NCI-H2081 treated with DMSO at 0.1 percent for 48 hours (cell line): Measurements from ENCODE around the gene MAPK14.

Source experiments
- DNase-seq: peaks from one replicate; lab custom pipeline; 2025; lab: John Stamatoyannopoulos, UW

Gene MAPK14

DNA sequence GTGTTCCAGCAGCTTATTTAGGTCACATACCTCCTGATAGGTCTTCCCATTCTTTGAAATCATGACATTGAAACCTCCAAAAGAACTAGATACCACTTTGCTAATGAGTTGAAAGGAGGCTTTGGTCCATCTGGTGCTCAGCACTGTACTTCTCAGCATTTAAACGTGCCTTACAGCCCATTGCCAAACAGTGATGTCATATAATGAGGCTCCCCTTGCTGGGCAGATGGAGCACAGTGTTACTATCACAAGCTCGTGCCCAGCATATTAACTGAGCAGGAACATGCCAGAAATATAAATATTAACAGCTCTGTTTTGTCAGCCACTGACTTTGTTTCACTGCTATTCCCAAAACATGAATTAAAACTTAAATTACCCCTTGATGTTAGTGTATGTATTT, 77.2 kb downstream of the MAPK14 start:
- DNase-seq, result no peak

DNA sequence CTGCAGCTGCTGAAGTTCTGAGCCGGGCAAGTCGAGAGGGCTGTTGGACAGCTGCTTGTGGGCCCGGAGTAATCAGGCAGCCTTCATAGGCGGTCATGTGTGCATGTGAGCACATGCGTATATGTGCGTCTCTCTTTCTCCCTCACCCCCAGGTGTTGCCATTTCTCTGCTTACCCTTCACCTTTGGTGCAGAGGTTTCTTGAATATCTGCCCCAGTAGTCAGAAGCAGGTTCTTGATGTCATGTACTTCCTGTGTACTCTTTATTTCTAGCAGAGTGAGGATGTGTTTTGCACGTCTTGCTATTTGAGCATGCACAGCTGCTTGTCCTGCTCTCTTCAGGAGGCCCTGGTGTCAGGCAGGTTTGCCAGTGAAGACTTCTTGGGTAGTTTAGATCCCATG, 81.5 kb downstream of the MAPK14 start:
- no peak for DNase-seq

DNA sequence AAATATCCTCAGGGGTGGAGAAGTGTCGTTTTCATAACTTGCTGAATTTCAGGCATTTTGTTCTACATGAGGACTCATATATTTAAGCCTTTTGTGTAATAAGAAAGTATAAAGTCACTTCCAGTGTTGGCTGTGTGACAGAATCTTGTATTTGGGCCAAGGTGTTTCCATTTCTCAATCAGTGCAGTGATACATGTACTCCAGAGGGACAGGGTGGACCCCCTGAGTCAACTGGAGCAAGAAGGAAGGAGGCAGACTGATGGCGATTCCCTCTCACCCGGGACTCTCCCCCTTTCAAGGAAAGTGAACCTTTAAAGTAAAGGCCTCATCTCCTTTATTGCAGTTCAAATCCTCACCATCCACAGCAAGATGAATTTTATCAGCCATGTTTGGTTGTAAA, 82.4 kb downstream of the MAPK14 start:
- DNase-seq, result no peak

DNA sequence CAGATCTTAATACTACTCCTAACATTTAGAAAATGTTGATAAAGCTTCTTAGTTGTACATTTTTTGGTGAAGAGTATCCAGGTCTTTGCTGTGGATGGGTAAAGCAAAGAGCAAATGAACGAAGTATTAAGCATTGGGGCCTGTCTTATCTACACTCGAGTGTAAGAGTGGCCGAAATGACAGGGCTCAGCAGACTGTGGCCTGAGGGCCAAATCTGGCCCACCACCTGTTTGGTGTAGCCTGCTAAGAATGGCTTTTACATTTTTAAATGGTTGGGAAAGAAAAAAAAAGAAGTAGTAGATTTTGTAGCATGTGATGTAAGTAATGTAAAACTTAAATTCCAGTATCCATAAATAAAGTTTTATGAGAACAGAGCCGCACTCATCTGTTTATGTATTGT, 83.3 kb downstream of the MAPK14 start:
- no peak for DNase-seq

DNA sequence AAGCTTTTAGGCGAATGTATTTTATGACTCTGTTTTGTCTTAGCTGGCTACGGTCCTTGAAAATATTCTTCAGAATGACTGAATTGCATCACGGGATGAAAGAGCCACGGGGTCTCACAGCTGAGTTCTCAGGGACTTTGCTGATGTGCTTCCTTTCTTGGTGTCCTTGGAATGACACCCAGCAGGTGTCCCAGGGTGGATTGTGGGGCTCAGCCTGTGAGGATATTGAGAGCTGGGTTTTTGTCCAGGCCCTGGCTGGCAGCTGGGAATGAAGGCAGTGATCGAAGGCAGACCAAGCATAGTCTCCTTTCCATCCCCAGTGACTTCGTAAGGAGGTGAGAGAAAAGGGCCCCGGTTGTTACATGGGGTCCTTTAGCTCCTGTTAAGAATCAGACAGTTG, 83.9 kb downstream of the MAPK14 start:
- DNase-seq, result no peak

DNA sequence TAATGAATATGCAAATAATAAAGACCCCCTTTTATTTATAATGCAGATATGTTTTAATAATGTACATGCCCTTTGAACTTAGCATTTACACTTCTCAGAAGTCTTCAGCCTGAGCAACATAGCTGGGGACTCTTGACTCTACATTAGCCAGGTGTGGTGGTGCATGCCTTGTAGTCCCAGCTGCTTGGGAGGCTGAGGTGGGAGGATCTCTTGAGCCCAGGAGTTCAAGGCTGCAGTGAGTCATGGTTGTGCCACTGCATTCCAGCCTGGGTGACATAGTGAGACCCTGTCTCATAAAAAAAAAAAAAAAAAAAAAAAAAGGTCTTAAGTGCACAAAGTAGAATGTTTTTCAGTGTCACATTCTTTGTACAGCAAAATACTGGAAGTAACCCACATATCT, 85.4 kb downstream of the MAPK14 start:
- DNase-seq, result no peak

DNA sequence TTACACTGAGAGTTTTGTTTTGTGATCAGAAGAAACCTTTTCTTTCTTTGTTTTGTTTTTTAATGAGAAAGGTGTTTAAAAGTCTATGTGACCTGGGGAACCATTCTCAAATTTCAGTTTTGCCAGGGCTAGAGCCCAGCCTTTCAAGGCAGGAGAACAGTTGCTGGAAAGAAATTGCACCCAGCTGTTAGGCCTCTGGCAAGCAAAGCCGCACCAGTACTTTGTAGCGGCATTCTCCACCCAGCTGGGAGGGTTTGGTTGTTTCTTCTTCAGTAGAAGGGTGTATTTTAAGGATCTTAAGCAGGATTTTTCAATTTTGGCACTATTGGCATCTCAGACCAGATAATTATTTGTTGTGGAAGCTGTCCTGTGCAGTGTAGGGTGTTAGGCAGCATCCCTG, 86.1 kb downstream of the MAPK14 start:
- DNase-seq, result no peak

DNA sequence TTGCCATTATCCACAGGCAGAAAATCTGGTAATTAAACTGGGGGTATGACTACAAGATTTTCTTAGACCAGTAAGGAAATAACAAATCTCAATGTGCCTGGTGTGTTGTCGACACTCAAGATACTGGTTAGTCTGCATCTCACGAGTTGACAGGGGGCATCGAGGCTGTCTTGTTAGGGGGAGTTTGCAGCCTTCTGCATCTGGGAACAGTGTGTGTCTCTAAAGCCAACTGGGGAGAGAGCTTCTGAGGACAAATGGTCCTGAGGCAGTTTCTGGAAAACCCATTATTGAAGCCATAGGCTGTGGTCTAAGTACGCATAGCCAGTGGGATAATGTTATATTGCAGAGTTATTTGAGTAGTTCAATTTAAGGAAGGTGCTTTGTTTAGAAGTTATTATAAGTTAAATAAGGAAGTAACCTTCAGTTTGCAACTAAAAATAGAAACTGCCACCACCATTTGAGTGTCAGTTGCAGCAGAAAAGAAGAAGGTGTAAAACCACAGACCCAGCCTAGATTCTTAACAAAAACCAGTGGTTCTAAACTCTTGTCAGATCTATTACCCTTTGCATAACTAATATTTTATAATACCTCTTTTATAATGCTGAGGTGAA, 87.3 kb downstream of the MAPK14 start:
- no peak for DNase-seq

DNA sequence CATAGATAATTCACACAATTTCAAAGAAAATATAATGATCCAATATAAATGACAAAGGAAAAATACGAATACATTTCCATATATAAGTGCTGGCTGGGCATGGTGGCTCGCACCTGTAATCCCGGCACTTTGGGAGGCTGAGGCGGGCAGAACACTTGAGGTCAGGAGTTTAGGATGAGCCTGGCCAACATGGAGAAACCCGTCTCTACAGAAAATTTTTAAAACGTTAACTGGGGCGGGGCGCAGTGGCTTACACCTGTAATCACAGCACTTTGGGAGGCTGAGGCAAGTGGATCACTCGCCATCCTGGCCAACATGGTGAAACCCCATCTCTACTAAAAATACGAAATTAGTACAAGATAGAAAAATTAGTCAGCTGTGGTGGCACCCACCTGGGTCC, 87.8 kb downstream of the MAPK14 start:
- no peak for DNase-seq

DNA sequence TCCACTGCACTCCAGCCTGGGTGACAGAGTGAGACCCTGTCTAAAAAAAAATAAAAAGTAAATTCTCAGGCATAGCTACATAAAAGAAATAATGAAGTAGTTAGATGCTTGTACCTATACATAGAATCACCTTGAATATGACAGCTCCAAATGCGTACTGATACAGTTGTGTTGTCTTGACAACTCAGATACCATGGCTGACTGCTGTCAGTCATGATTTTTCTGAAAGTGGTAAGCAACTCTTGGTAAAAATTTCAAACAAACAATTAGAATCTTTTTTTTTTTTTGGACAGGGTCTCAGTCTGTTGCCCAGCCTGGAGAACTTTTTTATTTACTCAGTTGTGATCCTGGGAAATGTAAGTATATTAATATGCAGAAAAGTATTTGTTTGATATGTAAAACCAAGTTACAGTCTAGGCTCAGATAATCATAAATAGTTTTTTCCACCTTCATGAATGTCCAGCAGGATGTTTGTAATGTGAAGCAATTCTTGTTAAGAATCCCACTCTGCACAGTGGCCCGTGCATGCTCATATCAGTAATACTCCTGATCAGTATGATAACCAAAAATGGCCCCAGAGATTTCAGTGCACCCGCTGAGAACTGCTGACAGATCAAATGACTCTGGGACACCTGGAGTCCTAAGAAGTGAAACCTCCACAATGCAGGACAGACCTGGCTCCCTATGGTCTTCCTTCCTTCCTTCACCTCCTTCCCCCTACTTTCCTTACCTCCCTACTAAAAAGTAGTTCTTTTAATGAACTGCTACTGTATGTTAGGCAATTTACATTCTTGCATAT, 88.7 kb downstream of the MAPK14 start:
- no peak for DNase-seq

DNA sequence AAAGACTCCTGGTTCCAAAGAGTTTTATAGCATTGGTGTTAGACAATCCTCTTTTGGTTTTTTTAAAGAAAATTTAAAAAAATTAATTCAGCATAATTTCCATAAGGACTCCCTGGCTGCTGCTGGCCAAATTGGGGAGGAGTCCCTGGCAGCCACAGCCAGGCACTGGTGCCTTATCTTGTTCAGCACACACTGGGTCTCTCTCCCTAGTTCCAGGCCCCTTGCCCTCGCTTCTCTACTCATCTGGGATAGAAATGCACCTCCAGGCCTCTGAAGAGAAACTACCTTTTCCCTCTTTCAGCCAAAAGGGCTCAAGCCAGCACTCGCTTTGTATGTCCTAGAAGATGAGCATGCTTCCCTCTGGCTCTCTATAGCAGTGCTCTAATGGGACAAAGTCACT, 89.3 kb downstream of the MAPK14 start:
- DNase-seq, result no peak

DNA sequence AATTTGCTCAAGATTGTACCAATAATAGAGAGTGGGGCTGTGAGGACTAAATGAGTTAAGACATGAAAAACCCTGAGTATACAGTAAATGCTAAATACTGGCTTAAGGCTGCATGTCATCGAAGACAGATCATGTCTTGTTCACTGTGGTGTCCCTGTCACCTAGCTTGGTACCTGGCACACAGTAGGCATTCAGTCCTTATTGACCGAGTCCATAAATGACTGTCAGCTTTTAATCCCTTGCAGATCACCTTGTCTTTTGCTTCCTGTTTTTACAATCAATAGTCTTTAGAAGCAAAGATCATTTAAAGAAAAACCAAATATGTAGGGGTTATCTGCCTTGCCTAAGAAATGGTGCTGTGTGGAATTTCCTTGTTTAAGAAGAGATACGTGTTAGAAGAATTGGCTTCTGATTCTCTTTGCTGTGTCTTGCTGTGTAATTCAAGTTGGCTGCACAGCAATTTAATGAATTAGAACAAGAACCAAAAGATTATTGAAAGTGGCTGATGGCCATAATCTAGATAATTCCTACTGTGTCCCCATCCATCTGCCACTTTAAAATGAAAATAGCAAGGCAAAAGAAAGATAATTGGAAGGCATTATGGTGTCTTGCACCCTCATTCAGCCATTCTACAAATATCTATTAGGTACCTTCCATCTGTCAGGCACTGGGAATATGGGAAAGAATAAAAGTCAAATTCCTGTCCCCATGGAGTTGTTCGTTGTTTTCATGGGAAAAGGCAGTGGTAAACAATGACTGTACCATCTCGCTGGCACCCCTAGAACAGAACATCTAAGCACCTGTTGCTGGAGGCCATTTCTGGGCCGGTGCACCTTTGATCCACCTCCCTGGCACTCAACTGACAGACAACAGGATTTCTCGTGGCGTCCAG, 90.3 kb downstream of the MAPK14 start:
- DNase-seq, result no peak

DNA sequence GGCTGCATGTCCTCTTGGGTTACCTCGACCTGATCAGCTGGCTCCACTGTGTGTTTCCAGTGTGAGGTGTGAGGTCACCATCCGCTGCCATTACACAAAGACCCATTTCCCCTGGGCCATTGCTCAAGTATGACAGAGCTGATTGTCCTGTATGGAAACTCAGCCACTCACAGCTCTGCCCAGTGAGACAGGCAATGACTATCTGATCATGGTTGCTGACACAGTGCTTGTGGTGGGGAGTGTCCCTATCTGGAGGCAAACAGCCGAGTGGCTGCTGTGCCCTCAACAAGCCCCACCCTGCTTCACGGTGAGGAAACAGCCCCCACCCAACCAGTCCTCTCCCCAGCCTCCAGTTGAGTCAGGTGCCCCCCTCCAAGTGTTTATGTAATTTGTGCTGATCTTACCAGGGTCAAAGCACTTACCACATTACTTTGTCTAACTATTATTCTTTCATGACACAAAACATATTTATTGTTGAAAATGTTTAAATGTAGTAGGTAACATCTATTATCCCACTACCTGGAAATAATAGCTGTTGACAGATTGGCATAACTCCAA, 91.0 kb downstream of the MAPK14 start:
- DNase-seq, result no peak

DNA sequence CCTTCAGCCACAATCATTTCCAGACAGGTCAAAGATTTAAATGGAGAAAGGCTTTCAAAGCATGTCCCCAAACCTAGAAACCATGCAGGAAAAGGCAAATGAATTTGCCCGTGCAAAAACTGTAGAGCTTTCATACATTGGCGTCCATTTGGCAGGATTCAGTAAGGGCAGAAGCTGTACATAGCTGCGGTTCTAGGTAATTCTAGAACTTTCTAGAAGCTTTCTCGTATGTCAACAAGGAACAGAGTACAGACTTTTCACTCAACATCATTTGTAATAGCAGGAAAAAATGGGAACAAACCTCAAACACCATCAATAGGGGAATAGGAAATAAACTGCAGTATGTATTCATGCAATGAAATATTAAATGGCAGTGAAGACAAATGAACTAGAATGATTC, 91.6 kb downstream of the MAPK14 start:
- no peak for DNase-seq

DNA sequence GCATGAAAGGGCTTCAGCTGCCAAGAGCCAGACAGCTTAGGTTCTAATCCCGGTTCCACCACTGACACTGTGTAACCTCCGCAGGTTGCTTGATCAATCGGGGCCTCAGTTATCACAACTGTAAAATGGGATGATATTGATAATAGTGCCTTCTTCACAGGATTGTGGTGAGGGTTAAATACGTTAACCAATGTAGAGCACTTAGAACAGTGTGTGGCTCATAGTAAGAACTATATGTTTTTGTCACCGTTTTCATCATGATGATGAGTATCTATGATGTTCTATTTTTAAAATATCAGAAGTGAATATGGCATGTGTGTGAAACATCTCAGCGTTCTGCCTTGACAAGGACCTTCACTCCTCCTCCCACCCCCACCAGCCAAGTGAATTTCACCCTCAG, 92.4 kb downstream of the MAPK14 start:
- no peak for DNase-seq

DNA sequence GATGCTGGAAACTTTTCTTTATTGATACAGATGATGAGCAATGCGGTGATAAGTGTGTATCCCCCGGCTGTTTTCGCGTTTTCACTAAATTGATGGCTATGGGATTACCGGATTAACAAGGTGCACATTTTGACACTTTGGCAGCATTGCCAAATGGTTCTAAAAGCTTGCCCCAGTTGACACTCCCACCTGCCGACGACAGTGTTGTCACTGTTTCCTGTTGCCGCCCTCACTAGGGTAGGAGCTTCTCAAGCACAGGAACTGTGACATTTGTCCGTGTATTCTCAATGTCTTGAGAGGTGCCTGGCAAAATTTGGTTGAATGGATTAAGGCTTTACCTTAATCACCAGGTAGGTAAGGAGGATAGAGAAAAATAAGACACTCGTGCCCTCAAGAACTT, 92.9 kb downstream of the MAPK14 start:
- no peak for DNase-seq

DNA sequence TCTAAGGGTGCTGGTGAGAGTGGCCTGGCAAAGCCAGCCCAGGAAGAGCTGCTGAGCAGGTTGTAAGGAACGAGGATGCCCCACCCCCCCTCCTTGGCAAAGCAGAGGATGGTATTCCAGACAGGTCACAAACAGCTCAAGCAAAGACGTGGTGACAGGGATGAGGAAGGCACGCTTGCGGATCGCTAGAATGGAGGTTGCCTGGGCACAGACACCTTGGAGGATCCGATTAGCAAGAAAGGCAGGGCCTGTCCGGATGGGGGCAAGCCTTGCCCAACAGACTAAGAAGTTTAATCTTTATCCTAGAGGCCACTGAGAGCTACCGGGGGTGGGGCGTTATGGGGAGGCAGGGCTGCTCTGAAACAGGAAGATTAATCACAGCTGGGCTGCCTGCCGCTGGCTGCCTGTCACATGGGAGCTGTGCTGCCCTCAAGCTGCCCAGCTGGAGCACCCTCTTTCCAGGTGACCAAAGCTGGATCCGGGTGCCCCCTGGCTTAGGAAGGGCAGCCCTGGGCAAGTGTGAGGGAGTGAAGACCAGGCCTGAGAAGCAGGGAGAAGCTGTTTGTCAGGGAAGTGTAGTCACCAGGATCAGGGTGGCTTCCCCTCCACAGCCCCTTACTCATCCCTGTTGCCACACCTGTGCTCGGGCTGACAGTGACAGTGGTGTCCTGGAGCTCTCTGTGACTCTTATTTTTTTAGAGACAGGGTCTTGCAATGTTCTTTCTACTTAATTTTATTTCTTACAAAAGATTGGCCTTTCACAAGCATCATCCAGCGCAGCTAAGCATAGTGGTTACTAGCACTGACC, 93.6 kb downstream of the MAPK14 start:
- DNase-seq, result no peak

DNA sequence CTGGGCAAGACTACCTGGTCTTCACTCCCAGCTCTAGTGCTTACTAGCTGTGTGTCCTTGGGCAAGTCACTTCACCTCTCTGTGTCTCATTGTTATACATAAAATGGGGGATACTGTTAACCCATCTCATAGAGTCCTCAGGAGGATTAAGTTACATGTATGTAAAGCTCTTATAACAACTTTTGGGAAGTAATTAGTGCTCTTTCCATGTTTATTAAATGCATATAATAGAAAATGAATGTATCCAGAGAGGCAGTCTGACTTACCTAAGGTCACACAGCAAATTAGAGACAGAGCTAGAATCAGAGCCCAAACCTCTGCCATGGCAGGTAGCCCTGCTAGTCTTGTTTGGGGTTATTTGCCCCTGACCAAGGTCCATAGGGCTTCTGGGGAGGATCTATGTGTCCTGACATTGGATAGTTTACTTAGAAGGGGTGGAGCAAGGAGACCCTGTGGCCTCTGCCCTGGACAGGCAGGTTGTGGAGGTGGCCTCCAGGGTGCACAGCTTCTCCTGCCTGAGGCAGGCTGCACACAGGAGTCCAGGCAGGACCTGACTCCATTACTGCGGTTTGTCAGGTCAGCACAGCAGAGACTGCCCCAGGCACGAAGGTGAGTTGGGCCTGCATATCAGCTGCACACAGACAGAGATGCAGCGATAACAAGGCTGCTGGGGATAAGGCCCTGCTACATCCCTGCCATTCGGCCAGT, 94.3 kb downstream of the MAPK14 start:
- DNase-seq, result no peak

DNA sequence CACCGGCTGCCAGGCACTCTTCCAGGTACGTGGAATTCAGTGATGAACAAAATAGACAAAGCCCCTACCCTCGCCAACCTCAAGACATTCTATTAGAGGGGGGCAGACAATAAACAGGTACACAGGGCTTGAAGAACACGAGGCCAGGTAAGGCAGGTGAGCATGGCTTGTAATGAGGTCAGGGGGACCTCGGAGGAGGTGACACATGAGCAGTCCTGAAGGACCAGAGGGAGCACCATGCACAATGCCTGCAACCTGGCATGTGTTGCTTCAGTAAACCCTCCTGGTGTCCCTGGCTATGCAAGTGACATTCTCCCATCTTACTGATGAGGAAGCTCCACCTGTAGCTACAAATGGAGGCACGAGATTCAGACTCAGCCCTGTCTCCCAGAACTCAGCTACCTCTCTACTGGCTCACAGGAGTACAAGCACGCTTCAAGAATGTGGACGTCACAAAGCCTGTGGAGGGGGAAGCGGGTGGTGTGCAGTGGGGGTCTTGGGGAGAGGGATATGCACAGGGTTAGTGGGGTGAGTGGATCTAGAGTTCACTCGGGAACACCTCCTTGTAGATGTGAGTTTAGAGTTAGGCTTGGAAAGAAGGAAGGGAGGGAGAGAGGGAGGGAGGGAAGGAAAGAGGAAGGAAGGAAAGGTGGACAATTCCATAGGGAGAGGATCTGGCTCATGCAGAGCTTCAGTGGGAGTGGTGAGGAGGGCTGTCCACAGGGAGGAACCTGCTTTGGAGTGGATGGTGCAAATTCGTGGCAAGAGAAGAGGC, 95.1 kb downstream of the MAPK14 start:
- no peak for DNase-seq
